Natural killer cell (primary cell): ENCODE data around the gene PCID2. TPM values are rescaled to one million over a fixed set of nuclear protein-coding genes. Genes with fewer than 3 reads are reported as not detected.

ENCODE experiments used
- ATAC-seq, 3 donors: fragments of 150-1000 bp in 2 of 3; fragments of 200-7000 bp in 1 of 3; cut with Tn5 transposase; 1 replicate in 1 of 3; 2 replicates in 2 of 3; pipeline ENCODE4 v1.10.0; 2021; ENCODE audit warnings: mild to moderate bottlenecking in 2 of 3, moderate library complexity in 2 of 3
- DNase-seq, 2 donors: peaks; one replicate each; pipeline versions ENCODE4 v3.0.0 to v3.0.0-alpha.2; 2013 to 2021; ENCODE audit warnings: mixed read lengths in 1 of 2
- H3K27ac ChIP-seq: one replicate; pipeline ENCODE4 v1.5.1; 2013; ENCODE audit warnings: mild to moderate bottlenecking, low read length
- H3K27me3 ChIP-seq: one replicate; pipeline ENCODE4 v1.6.1; 2013; ENCODE audit warnings: low read length; ENCODE audit not compliant: control insufficient read depth, insufficient read depth
- H3K36me3 ChIP-seq: one replicate; pipeline ENCODE4 v1.6.1; 2013; ENCODE audit warnings: low read length; ENCODE audit not compliant: control insufficient read depth, insufficient read depth
- H3K4me1 ChIP-seq: one replicate; pipeline ENCODE4 v1.6.1; 2013; ENCODE audit warnings: low read length; ENCODE audit not compliant: control insufficient read depth, insufficient read depth
- H3K4me3 ChIP-seq: one replicate; pipeline ENCODE4 v1.5.1; 2013; ENCODE audit warnings: low read length
- H3K9me3 ChIP-seq: one replicate; pipeline ENCODE4 v1.6.1; 2013; ENCODE audit warnings: low read length; ENCODE audit not compliant: control insufficient read depth, insufficient read depth
- H3K27ac Mint-ChIP-seq, 2 donors: one replicate each; pipeline ENCODE4 v1.8.0; 2022; ENCODE audit warnings: mild to moderate bottlenecking in 2 of 2, mixed read lengths in 2 of 2, moderate library complexity in 1 of 2
- H3K27me3 Mint-ChIP-seq, 2 donors: one replicate each; pipeline ENCODE4 v1.8.0; 2022; ENCODE audit warnings: low read depth in 2 of 2, mixed read lengths in 2 of 2
- H3K36me3 Mint-ChIP-seq: one replicate; pipeline ENCODE4 v1.8.0; 2022; ENCODE audit warnings: mixed read lengths
- H3K4me1 Mint-ChIP-seq, 2 donors: one replicate each; pipeline ENCODE4 v1.8.0; 2022; ENCODE audit warnings: mixed read lengths in 2 of 2
- H3K4me3 Mint-ChIP-seq: one replicate; pipeline ENCODE4 v1.8.0; 2022; ENCODE audit warnings: mild to moderate bottlenecking, moderate library complexity, mixed read lengths
- H3K9me3 Mint-ChIP-seq, 2 donors: one replicate each; pipeline ENCODE4 v1.8.0; 2022; ENCODE audit warnings: mixed read lengths in 2 of 2
- CTCF ChIP-seq: fragments of 200-600 bp; IDR thresholded peaks from one replicate; pipeline ENCODE4 v1.8.0; 2022; ENCODE audit warnings: antibody characterized with exemption
- WGBS: methylation state at CpG from one replicate; pipeline ENCODE4 v1.1.7; 2013; ENCODE audit warnings: missing lambda C conversion rate; ENCODE audit not compliant: insufficient coverage; 5-methylcytosine and 5-hydroxymethylcytosine counted together
- intact Hi-C: fragments of 100-400 bp; cut with micrococcal nuclease; formaldehyde crosslinking; loops from one replicate; pipeline ENCODE4 v1.14.2; 2022
- total RNA-seq, 4 donors: library from RNA; stranded (reverse); fragments of 120-200 nt in 1 of 4; gene quantifications; one replicate each; pipeline versions ENCODE4 v1.2.3 to v1.2.4, GENCODE V29; 2013 to 2022

PCID2 gene
- total RNA-seq, 3 donors from 2014 or later (not counting 1 experiment from before 2014, with no cell fraction given), result 26.4 to 68.9 (median 42.3) TPM

DNA sequence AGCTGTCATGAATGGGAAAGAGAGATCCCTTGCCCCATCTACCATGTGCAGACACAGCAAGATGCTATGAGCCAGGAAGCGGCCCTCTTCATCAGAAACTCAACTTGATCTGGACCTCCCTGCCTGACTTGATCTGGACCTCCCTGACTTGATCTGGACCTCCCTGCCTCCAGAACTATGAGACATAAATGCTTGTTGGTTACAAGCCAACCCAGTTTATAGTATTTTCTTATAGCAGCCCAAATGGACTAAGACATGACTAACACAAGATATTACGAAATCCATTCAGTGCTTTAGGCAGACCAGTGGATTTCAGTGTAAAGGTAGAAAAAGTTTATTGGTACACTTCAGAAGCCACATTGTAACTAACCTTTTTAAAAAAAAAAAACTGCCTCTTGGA lies 15.6 kb downstream of the PCID2 start:
- no peaks in the 10 kb centered on the region for H3K9me3 Mint-ChIP-seq
- DNase-seq, result no peak
- TF ChIP-seq CTCF, result no peak
- intact Hi-C loops, result no loop called here
- 100% methylated on average over 1 of the region's 2 CpGs for WGBS
- H3K27ac ChIP-seq, result no peak overlapping the region
- H3K4me3 ChIP-seq, result no peak overlapping the region
- peaks cover 78% of the 10 kb centered on the region for H3K36me3 ChIP-seq
- no peaks in the 10 kb centered on the region for H3K9me3 ChIP-seq
- no peaks in the 10 kb centered on the region for H3K4me1 ChIP-seq
- ATAC-seq, result no peak
- peaks cover 38% of the 10 kb centered on the region for H3K36me3 Mint-ChIP-seq
- H3K4me1 Mint-ChIP-seq, result peaks cover 0 to 9% of the 10 kb centered on the region in 2 donors
- H3K4me3 Mint-ChIP-seq, result no peak overlapping the region
- no peaks in the 10 kb centered on the region for H3K27me3 ChIP-seq
- H3K27ac Mint-ChIP-seq, result no peak overlapping the region
- H3K27me3 Mint-ChIP-seq, result no peaks in the 10 kb centered on the region

DNA sequence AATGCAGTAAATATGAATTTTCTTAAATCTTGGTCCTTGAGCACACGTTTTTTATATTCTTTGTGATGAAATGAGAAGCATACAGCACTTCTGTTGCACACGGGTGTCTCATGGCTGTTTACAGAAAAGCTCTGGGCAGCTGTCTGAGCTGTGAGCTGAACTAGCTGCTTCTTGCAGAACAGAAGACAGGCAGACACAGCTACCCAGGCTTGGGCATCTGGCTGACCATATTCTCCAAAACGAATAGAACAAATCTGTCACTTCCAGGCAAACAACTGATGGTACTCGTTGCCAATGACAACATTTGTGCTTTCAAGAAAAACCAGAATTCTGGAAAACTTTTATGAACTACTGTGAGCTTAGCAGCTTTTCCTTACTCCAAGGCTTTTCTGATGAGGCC lies 16.2 kb downstream of the PCID2 start:
- no peak overlapping the region for H3K4me3 ChIP-seq
- no peak overlapping the region for H3K27ac ChIP-seq
- Mint-ChIP-seq H3K4me1 (peaks cover 6 to 15% of the 10 kb centered on the region in 2 donors), H3K9me3 (no peaks in the 10 kb centered on the region), H3K4me3 (no peak overlapping the region), H3K36me3 (peaks cover 32% of the 10 kb centered on the region), H3K27me3 (no peaks in the 10 kb centered on the region), H3K27ac (no peak overlapping the region)
- H3K27me3 ChIP-seq, result no peaks in the 10 kb centered on the region
- 95% methylated on average over 4 of the region's 4 CpGs for WGBS
- no peak for DNase-seq
- intact Hi-C loops, result no loop called here
- TF ChIP-seq CTCF, result no peak
- ATAC-seq, result no peak
- H3K9me3 ChIP-seq, result no peaks in the 10 kb centered on the region
- peaks cover 72% of the 10 kb centered on the region for H3K36me3 ChIP-seq
- H3K4me1 ChIP-seq, result peaks cover 2% of the 10 kb centered on the region

DNA sequence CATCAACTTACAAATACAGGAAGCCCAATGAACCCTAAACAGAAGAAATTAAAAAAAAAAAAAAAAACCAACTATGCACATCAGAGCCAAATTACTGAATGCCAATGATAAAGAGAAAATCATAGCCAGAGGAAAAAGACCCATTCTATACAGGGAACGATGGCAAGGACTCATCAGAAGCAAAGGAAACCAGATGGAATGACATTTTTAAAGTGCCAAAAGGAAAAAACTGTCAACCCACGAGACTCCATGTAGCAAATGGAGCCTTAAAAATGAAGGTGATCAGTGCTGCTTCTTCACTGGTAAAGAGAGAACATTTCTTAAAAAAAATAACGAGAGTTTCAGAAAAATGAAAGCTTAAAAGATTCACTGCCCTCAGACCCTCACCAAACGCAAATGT lies 18.3 kb downstream of the PCID2 start:
- no peak for TF ChIP-seq CTCF
- 94% methylated on average over 4 of the region's 4 CpGs for WGBS

More for the DNA sequence above, 18.3 kb downstream of the PCID2 start:
- peaks cover 23% of the 10 kb centered on the region for H3K36me3 Mint-ChIP-seq
- no peak overlapping the region for H3K27ac Mint-ChIP-seq
- Histone ChIP-seq H3K9me3 (no peaks in the 10 kb centered on the region), H3K4me1 (peaks cover 21% of the 10 kb centered on the region), H3K36me3 (peaks cover 54% of the 10 kb centered on the region), H3K27me3 (no peaks in the 10 kb centered on the region), H3K4me3 (no peak overlapping the region), H3K27ac (no peak overlapping the region)
- H3K9me3 Mint-ChIP-seq, result no peaks in the 10 kb centered on the region
- DNase-seq (no peak), ATAC-seq (no peak)
- peaks cover 27 to 36% of the 10 kb centered on the region in 2 donors for H3K4me1 Mint-ChIP-seq
- H3K27me3 Mint-ChIP-seq, result no peaks in the 10 kb centered on the region
- H3K4me3 Mint-ChIP-seq, result no peak overlapping the region
- intact Hi-C loops, result no loop called here
